GM12878 (cell line): ENCODE measurements around the gene TTYH3.

Experiments
- BHLHE40 ChIP-seq, 2 experiments: fragments of 450-650 bp in 1 of 2; IDR thresholded peaks; 2 replicates each; pipeline ENCODE4 v1.6.1; 2011 to 2017; ENCODE audit warnings: low read depth in 2 of 2, borderline replicate concordance in 1 of 2, improper control_type of control experiment in 1 of 2, low read length in 1 of 2, mild to moderate bottlenecking in 1 of 2
- CEBPB ChIP-seq, 2 experiments: fragments of 150-350 bp in 1 of 2; IDR thresholded peaks; 2 replicates each; pipeline ENCODE4 v1.6.1; 2012 to 2014; ENCODE audit warnings: low read depth in 2 of 2, low read length in 2 of 2, borderline replicate concordance in 1 of 2, inconsistent platforms in 1 of 2
- EP300 ChIP-seq, 2 experiments: fragments of 150-350 bp in 1 of 2; IDR thresholded peaks; 2 replicates each; pipeline ENCODE4 v1.6.1; 2011 to 2012; ENCODE audit warnings: low read depth in 2 of 2, low read length in 2 of 2, borderline replicate concordance in 1 of 2, improper control_type of control experiment in 1 of 2, inconsistent platforms in 1 of 2; ENCODE audit not compliant: control insufficient read depth in 1 of 2
- EZH2 ChIP-seq: IDR thresholded peaks from 2 replicates; pipeline ENCODE4 v1.6.1; 2012; ENCODE audit warnings: low read depth, mild to moderate bottlenecking, control low read depth, inconsistent platforms, low read length, borderline replicate concordance; ENCODE audit not compliant: control insufficient read depth
- JUNB ChIP-seq: IDR thresholded peaks from 2 replicates; pipeline ENCODE4 v1.6.1; 2016; ENCODE audit warnings: antibody characterized with exemption, mild to moderate bottlenecking
- NFIC ChIP-seq: IDR thresholded peaks from 2 replicates; pipeline ENCODE4 v1.6.1; 2012; ENCODE audit warnings: low read depth, mild to moderate bottlenecking, inconsistent platforms, low read length, moderate library complexity
- POLR2A ChIP-seq: IDR thresholded peaks from 2 replicates; pipeline ENCODE4 v1.6.1; 2011; ENCODE audit warnings: low read depth, mild to moderate bottlenecking, low read length
- TAF1 ChIP-seq: IDR thresholded peaks from 2 replicates; pipeline ENCODE4 v1.6.1; 2011; ENCODE audit warnings: mild to moderate bottlenecking, low read depth, low read length, borderline replicate concordance
- ZNF24 ChIP-seq: fragments of 450-650 bp; IDR thresholded peaks from 2 replicates; pipeline ENCODE4 v1.6.1; 2017; ENCODE audit warnings: antibody characterized with exemption, mild to moderate bottlenecking
- TF ChIP-seq, protein P1 (sequence below), 3 experiments: IDR thresholded peaks in 2 of 3; conservative IDR thresholded peaks in 1 of 3; 2 replicates each; pipeline ENCODE4 v1.5.1; 2011; ENCODE audit warnings: low read depth in 3 of 3, low read length in 3 of 3, mild to moderate bottlenecking in 3 of 3, control low read depth in 2 of 3, moderate library complexity in 2 of 3, inconsistent platforms in 1 of 3, mixed read lengths in 1 of 3; ENCODE audit not compliant: control insufficient read depth in 2 of 3, insufficient read depth in 1 of 3; ENCODE audit errors: extremely low read depth in 1 of 3

DNA sequence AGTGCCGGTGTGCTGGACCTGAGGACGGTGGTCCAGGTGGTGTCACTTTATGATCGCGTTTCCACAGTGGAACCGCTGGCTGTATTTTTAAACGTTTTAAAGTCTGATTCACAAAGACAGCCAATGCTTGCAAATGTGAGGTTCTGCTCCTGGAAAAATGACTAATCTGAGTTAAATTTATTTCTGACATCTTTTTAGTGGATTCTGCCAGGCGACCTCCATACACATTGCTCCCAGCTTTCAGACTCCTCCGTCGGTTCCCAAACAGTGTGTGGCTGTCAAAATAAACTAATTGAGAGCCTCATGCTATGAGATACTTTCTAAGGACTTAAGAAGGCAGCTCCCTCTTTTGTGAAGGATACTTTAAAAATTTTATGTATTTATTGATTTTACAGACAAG is 12.7 kb upstream of the TTYH3 start:
- TF ChIP-seq BHLHE40 (IDR thresholded peaks at IDR 0.05; ENCODE audit: borderline replicate concordance in 1 of 2, low read depth in 2 of 2, low read length in 1 of 2) (no peak), EP300 (IDR thresholded peaks at IDR 0.05; ENCODE audit: borderline replicate concordance in 1 of 2, control insufficient read depth in 1 of 2, low read depth in 2 of 2, low read length in 2 of 2) (no peak), NFIC (no peak), ZNF24 (no peak), POLR2A (no peak), CEBPB (IDR thresholded peaks at IDR 0.05; ENCODE audit: borderline replicate concordance in 1 of 2, low read depth in 2 of 2, low read length in 2 of 2) (no peak), EZH2 (no peak), JUNB (no peak), TAF1 (no peak)
- TF ChIP-seq, protein P1, sequence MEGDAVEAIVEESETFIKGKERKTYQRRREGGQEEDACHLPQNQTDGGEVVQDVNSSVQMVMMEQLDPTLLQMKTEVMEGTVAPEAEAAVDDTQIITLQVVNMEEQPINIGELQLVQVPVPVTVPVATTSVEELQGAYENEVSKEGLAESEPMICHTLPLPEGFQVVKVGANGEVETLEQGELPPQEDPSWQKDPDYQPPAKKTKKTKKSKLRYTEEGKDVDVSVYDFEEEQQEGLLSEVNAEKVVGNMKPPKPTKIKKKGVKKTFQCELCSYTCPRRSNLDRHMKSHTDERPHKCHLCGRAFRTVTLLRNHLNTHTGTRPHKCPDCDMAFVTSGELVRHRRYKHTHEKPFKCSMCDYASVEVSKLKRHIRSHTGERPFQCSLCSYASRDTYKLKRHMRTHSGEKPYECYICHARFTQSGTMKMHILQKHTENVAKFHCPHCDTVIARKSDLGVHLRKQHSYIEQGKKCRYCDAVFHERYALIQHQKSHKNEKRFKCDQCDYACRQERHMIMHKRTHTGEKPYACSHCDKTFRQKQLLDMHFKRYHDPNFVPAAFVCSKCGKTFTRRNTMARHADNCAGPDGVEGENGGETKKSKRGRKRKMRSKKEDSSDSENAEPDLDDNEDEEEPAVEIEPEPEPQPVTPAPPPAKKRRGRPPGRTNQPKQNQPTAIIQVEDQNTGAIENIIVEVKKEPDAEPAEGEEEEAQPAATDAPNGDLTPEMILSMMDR (IDR thresholded peaks at IDR 0.05 in 2 of 3, conservative IDR thresholded peaks at IDR 0.05 in 1 of 3; ENCODE audit: control insufficient read depth in 2 of 3, extremely low read depth in 1 of 3, insufficient read depth in 1 of 3, low read depth in 3 of 3, low read length in 3 of 3) = no peak
